Mucosa of rectum (tissue), 2 donors: ENCODE data around the gene MLLT6.

Experiments
- H3K27ac ChIP-seq, 2 donors: one replicate each; pipeline ENCODE4 v1.7.0; 2013; ENCODE audit warnings: inconsistent platforms in 2 of 2, low read depth in 2 of 2, low read length in 2 of 2
- H3K27me3 ChIP-seq, 2 donors: one replicate each; pipeline ENCODE4 v1.7.0; 2013; ENCODE audit warnings: low read length in 2 of 2; ENCODE audit not compliant: control insufficient read depth in 2 of 2, insufficient read depth in 2 of 2
- H3K36me3 ChIP-seq, 2 donors: one replicate each; pipeline ENCODE4 v1.7.0; 2013; ENCODE audit warnings: low read length in 2 of 2; ENCODE audit not compliant: control insufficient read depth in 2 of 2, insufficient read depth in 2 of 2
- H3K4me1 ChIP-seq, 2 donors: one replicate each; pipeline ENCODE4 v1.7.0; 2013; ENCODE audit warnings: low read length in 2 of 2, mild to moderate bottlenecking in 1 of 2; ENCODE audit not compliant: control insufficient read depth in 2 of 2, insufficient read depth in 2 of 2
- H3K4me3 ChIP-seq, 2 donors: one replicate each; pipeline ENCODE4 v1.7.0; 2013; ENCODE audit warnings: low read length in 2 of 2
- H3K9ac ChIP-seq, 2 donors: one replicate each; pipeline ENCODE4 v1.7.0; 2013; ENCODE audit warnings: low read length in 2 of 2, low read depth in 1 of 2, mild to moderate bottlenecking in 1 of 2
- H3K9me3 ChIP-seq, 2 donors: one replicate each; pipeline ENCODE4 v1.7.0; 2013; ENCODE audit warnings: low read length in 2 of 2; ENCODE audit not compliant: control insufficient read depth in 2 of 2
- donor health status: healthy.
- donor health status: Normal muscosa, but diverticular disease.

The MLLT6 gene

GRCh38 chr17:38704606-38705522 is at the start of gene MLLT6:
Gene MLLT6 (plus strand): TSS chr17:38705273. CDS start chr17:38705633, 360 bp downstream.
- Histone ChIP-seq H3K27me3 (no peaks in the 10 kb centered on the region), H3K36me3 (peaks cover 11 to 20% of the 10 kb centered on the region in 2 donors), H3K4me3 (peak within 1 kb of the TSS; percentile 77 to 84), H3K9ac (peak within 1 kb of the TSS; percentile 91 to 93), H3K4me1 (peaks cover 25 to 40% of the 10 kb centered on the region in 2 donors), H3K27ac (peak within 1 kb of the TSS; percentile 89 to 95), H3K9me3 (no peaks in the 10 kb centered on the region)

- Histone ChIP-seq H3K9me3 (no peaks in the 10 kb centered on the region), H3K27ac (no peak overlapping the region), H3K9ac (no peak overlapping the region), H3K27me3 (peaks cover 2 to 13% of the 10 kb centered on the region in 2 donors), H3K4me3 (no peak overlapping the region), H3K36me3 (no peaks in the 10 kb centered on the region), H3K4me1 (peaks cover 2 to 4% of the 10 kb centered on the region in 2 donors)
These were observed 47.9 kb upstream of the MLLT6 start for GRCh38 chr17:38656959-38657823.

- H3K27me3 ChIP-seq, result peaks cover 2 to 13% of the 10 kb centered on the region in 2 donors
- H3K9ac ChIP-seq, result no peak overlapping the region
- H3K4me1 ChIP-seq, result peaks cover 2 to 4% of the 10 kb centered on the region in 2 donors
- H3K4me3 ChIP-seq, result no peak overlapping the region
- H3K27ac ChIP-seq, result no peak overlapping the region
- no peaks in the 10 kb centered on the region for H3K9me3 ChIP-seq
- H3K36me3 ChIP-seq, result no peaks in the 10 kb centered on the region
These were observed 47.0 kb upstream of the MLLT6 start for GRCh38 chr17:38657824-38658740.

GRCh38 chr17:38658741-38659345 is 46.2 kb upstream of the MLLT6 start:
- H3K27me3 ChIP-seq, result peaks cover 2 to 11% of the 10 kb centered on the region in 2 donors
- no peak overlapping the region for H3K4me3 ChIP-seq
- peaks cover 2 to 4% of the 10 kb centered on the region in 2 donors for H3K4me1 ChIP-seq
- no peak overlapping the region for H3K27ac ChIP-seq
- H3K36me3 ChIP-seq, result no peaks in the 10 kb centered on the region
- H3K9me3 ChIP-seq, result no peaks in the 10 kb centered on the region
- no peak overlapping the region for H3K9ac ChIP-seq

- H3K9ac ChIP-seq, result no peak overlapping the region
- H3K36me3 ChIP-seq, result no peaks in the 10 kb centered on the region
- H3K27me3 ChIP-seq, result peaks cover 2 to 11% of the 10 kb centered on the region in 2 donors
- H3K4me3 ChIP-seq, result no peak overlapping the region
- H3K27ac ChIP-seq, result no peak overlapping the region
- H3K4me1 ChIP-seq, result peaks cover 2 to 4% of the 10 kb centered on the region in 2 donors
- no peaks in the 10 kb centered on the region for H3K9me3 ChIP-seq
These were observed 45.7 kb upstream of the MLLT6 start for GRCh38 chr17:38659415-38659814.

- no peak overlapping the region for H3K27ac ChIP-seq
- no peaks in the 10 kb centered on the region for H3K36me3 ChIP-seq
- H3K9me3 ChIP-seq, result no peaks in the 10 kb centered on the region
These were observed 44.7 kb upstream of the MLLT6 start for GRCh38 chr17:38660097-38661025.

GRCh38 chr17:38663125-38663751 is 41.8 kb upstream of the MLLT6 start:
- H3K9me3 ChIP-seq, result no peaks in the 10 kb centered on the region
- no peak overlapping the region for H3K27ac ChIP-seq
- no peaks in the 10 kb centered on the region for H3K36me3 ChIP-seq
- no peak overlapping the region for H3K9ac ChIP-seq
- H3K4me3 ChIP-seq, result no peak overlapping the region
- H3K27me3 ChIP-seq, result peaks cover 2 to 9% of the 10 kb centered on the region in 2 donors
- peaks cover 0 to 2% of the 10 kb centered on the region in 2 donors for H3K4me1 ChIP-seq

More at GRCh38 chr17:38660097-38661025, 44.7 kb upstream of the MLLT6 start:
- Histone ChIP-seq H3K4me1 (peaks cover 2 to 4% of the 10 kb centered on the region in 2 donors), H3K27me3 (peaks cover 2 to 4% of the 10 kb centered on the region in 2 donors), H3K9ac (no peak overlapping the region), H3K4me3 (no peak overlapping the region)

GRCh38 chr17:38663964-38664644 is 41.0 kb upstream of the MLLT6 start:
- Histone ChIP-seq H3K27me3 (peaks cover 5 to 12% of the 10 kb centered on the region in 2 donors), H3K4me3 (no peak overlapping the region), H3K36me3 (no peaks in the 10 kb centered on the region), H3K9me3 (no peaks in the 10 kb centered on the region), H3K27ac (no peak overlapping the region), H3K4me1 (peaks cover 0 to 2% of the 10 kb centered on the region in 2 donors), H3K9ac (no peak overlapping the region)
